ENCODE measurements around the gene TACR2.

The TACR2 gene

DNA sequence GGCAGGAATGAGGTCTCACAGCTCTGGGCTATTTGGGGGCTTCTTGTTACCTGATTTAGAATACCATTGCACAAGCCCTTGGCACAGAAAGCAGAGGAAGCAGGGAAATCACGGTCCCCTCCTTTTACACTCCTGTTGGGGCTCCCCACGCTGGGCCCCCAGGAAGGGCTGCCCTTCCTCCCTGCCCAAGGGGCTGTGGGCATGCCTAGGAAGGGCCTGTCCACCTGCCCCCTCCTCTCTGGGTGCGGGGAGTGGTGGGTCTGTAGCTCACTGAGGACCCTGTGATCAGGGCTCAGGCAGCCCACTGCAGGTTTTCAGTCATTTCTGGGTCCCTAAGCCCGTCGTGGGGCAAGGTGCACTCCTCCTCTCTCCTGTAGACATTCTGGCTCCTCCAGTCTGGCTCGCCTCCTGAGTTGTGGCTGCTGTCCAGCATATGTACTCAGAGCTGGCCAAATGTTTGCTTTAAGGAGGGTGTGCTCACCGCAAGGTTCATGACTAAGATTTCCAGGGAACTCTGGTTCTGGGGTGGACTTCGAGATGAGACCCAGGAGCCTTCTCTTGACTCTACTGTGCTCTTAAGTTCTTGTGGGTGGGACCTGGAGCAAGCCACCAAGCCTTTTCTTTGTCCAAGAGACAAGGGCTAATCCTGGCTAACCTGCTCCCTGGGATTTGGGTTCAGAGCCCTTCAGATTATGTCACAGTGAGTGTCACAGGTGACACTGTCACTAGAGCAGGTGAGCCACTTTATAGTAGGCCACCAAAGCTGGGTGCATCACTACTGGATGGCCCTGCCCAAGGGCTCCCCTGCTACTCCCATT, 56.0 kb downstream of the TACR2 start:
- in situ Hi-C loops (cut with MboI; ENCODE audit: low pct_unique_long_range_greater_than_20kb, low sequenced_read_pairs): no loop called here
- DNase-seq: no peak

DNA sequence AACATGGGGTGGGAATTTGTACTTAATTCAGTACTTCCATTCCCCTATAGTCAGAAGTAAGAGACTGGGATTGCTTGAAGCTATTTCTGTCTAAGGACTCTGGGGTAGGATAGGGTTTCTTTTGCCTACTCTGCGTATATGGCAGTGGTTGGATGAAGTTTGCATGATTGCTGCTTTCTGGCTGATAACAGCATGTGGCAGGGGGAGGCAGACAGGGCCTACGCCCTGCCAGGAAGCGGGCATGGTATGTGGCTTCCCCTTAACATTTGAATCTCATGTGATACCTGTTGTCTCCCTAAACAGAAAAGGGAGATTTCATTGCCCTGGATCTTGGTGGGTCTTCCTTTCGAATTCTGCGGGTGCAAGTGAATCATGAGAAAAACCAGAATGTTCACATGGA, 57.1 kb downstream of the TACR2 start:
- in situ Hi-C loops (cut with MboI; ENCODE audit: low pct_unique_long_range_greater_than_20kb, low sequenced_read_pairs): no loop called here
- no peak for DNase-seq

DNA sequence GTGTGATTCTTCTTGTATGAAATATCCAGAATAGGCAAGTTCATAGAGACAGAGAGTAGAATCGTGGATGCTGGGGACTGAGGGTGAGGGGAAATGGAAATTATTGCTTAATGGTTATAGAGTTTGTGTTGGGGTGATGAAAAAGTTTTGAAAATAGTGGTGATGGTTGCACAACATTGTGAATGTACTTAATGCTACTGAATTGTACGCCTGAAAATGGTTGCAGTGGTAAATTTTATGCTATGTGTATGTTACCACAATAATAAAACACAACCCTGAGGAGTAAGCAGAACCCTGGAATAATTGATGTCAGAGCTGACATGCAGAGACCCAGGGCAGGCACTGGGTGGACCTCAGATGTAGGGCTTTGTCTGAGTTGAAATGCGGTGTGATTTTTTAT, 57.6 kb downstream of the TACR2 start:
- in situ Hi-C loops (cut with MboI; ENCODE audit: low pct_unique_long_range_greater_than_20kb, low sequenced_read_pairs): no loop called here
- no peak for DNase-seq

DNA sequence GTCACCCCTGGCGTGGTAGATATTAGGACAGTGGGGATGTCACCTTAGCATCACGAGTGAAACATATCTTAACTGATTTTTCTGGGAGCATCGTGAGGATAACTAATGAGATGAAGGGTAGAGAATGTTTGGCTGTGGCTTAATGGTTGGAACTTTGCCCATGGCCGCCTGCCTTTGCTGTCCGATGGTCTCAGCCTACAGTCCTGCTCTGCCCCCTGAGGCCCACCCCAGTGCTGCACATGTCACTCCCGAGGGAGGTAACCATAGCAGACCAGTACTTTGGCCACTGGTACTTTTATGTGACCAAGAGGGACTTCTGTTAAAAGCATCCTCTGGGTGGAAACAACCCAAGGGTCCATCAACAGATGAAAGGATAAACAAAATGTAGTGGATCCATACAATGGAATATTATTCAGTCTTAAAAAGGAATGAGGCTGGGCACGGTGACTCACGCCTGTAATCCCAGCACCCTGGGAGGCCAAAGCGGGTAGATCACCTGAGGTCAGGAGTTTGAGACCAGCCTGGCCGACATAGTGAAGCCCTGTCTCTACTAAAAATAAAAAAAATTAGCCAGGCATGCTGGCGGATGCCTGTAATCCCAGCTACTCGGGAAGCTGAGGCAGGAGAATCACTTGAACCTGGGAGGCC, 58.4 kb downstream of the TACR2 start:
- in situ Hi-C loops (cut with MboI; ENCODE audit: low pct_unique_long_range_greater_than_20kb, low sequenced_read_pairs): no loop called here

DNA sequence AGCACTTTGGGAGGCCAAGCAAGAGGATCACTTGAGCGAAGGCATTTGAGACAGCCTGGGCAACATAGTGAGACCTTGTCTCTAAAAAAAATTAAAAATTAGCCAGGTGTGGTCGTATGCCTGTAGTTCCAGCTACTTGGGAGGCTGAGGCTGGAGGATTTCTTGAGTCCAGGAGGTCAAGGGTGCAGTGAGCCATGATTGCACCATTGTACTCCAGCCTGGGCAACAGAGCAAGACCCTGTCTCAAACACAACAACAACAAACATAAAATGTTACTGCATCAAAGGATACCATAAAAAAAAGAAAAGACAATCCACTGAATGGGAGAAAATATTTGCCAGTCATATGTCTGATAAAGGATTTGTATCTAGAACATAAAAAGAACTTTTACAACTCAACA, 60.5 kb downstream of the TACR2 start:
- in situ Hi-C loops (cut with MboI; ENCODE audit: low pct_unique_long_range_greater_than_20kb, low sequenced_read_pairs): no loop called here
- DNase-seq: no peak

More for the DNA sequence above, 58.4 kb downstream of the TACR2 start:
- DNase-seq: no peak

DNA sequence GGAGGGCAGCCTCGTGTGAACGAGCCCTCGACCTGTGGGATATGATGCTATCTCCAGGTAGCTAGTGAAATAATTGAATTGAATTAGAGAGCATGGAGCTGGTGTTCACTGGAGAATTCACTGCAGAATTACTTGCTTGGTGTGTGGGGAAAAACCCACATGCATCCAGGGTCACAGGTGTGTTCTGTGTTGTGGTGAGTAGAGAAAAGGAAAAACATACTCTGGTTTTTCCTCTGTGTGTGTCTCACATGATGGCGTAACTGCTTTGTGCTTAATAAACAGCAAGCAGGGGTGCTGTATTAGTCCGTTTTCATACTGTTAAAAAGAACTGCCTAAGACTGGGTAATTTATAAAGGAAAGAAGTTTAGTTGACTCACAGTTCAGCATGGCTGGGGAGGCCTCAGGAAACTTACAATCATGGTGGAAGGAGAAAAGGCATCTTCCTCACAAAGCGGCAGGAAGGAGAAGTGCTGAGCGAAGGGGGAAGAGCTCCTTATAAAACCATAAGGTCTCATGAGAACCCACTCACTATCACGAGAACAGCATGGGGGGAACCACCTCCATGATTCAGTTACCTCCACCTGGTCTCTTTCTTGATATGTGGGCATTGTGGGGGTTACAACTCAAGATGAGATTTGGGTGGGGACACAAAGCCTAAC, 62.6 kb downstream of the TACR2 start:
- in situ Hi-C loops (cut with MboI; ENCODE audit: low pct_unique_long_range_greater_than_20kb, low sequenced_read_pairs): no loop called here
- DNase-seq: no peak
